HepG2 (cell line): ENCODE results near the gene PLA2G2A. TPM values are rescaled to one million over a fixed set of nuclear protein-coding genes. Genes with fewer than 3 reads are reported as not detected.
A peak's percentile ranks its signal among the peaks of the same experiment; 100 is the strongest.

Experiments used
- ATM ChIP-seq: fragments of 450-650 bp; IDR thresholded peaks from 2 replicates; pipeline ENCODE4 v1.7.1; 2017; ENCODE audit warnings: mild to moderate bottlenecking, borderline replicate concordance
- DNMT3B ChIP-seq: conservative IDR thresholded peaks from 2 replicates; pipeline ENCODE4 v1.6.1; 2016; ENCODE audit warnings: missing biosample characterization, control low read depth
- EP300 ChIP-seq, 3 experiments: sonication (generic) in 1 of 3; formaldehyde crosslinking in 1 of 3; IDR thresholded peaks; 2 replicates each; pipeline versions ENCODE4 v1.5.1 to v1.6.1; 2011 to 2020; ENCODE audit warnings: low read depth in 2 of 3, low read length in 2 of 3, borderline replicate concordance in 1 of 3, improper control_type of control experiment in 1 of 3, mild to moderate bottlenecking in 1 of 3, missing genetic modification reagents in 1 of 3, moderate library complexity in 1 of 3
- ETV5 ChIP-seq: IDR thresholded peaks from 2 replicates; pipeline ENCODE4 v1.6.1; 2018; ENCODE audit warnings: missing biosample characterization, missing genetic modification reagents, inconsistent platforms, borderline replicate concordance
- JUNB ChIP-seq: sonication (generic); formaldehyde crosslinking; IDR thresholded peaks from 2 replicates; pipeline ENCODE4 v1.8.0; 2022; ENCODE audit warnings: missing genetic modification reagents, mild to moderate bottlenecking, borderline replicate concordance
- KDM4B ChIP-seq: sonication (generic); formaldehyde crosslinking; IDR thresholded peaks from 2 replicates; pipeline ENCODE4 v1.4.0; 2020; ENCODE audit warnings: missing genetic modification reagents
- KDM5B ChIP-seq: sonication (generic); formaldehyde crosslinking; IDR thresholded peaks from 2 replicates; pipeline ENCODE4 v1.4.0; 2020; ENCODE audit warnings: missing genetic modification reagents, mild to moderate bottlenecking, borderline replicate concordance
- POGZ ChIP-seq: sonication (generic); formaldehyde crosslinking; IDR thresholded peaks from 2 replicates; pipeline ENCODE4 v1.4.0; 2020; ENCODE audit warnings: mild to moderate bottlenecking, missing genetic modification reagents
- REL ChIP-seq: sonication (generic); formaldehyde crosslinking; conservative IDR thresholded peaks from 2 replicates; pipeline ENCODE4 v1.8.0; 2022; ENCODE audit warnings: mild to moderate bottlenecking, missing genetic modification reagents, moderate library complexity
- RELA ChIP-seq: sonication (generic); formaldehyde crosslinking; IDR thresholded peaks from 2 replicates; pipeline ENCODE4 v1.4.0; 2020; ENCODE audit warnings: missing genetic modification reagents
- SP5 ChIP-seq: IDR thresholded peaks from 2 replicates; pipeline ENCODE4 v1.6.1; 2016; ENCODE audit warnings: low read depth, borderline replicate concordance
- STAG1 ChIP-seq: sonication (generic); formaldehyde crosslinking; IDR thresholded peaks from 2 replicates; pipeline ENCODE4 v1.4.0; 2020; ENCODE audit warnings: missing genetic modification reagents
- STAT6 ChIP-seq: sonication (generic); formaldehyde crosslinking; IDR thresholded peaks from 2 replicates; pipeline ENCODE4 v1.4.0; 2020; ENCODE audit warnings: missing genetic modification reagents, mild to moderate bottlenecking, borderline replicate concordance
- TAF1 ChIP-seq: sonication (generic); formaldehyde crosslinking; IDR thresholded peaks from 2 replicates; pipeline ENCODE4 v1.4.0; 2020; ENCODE audit warnings: missing genetic modification reagents
- ZBTB1 ChIP-seq: sonication (generic); formaldehyde crosslinking; IDR thresholded peaks from 2 replicates; pipeline ENCODE4 v1.4.0; 2020; ENCODE audit warnings: missing genetic modification reagents, borderline replicate concordance
- ZBTB42 ChIP-seq: sonication (generic); formaldehyde crosslinking; IDR thresholded peaks from 2 replicates; pipeline ENCODE4 v1.5.0; 2020; ENCODE audit warnings: mild to moderate bottlenecking, missing genetic modification reagents
- polyA plus RNA-seq, 8 experiments: library from polyadenylated mRNA; depleted of rRNA in 3 of 8; stranded (reverse) in 7 of 8; unstranded in 1 of 8; fragments of >200 nt; fragmentation: Illumina TruSeq in 4 of 8; extraction: Trizol in 4 of 8; gene quantifications; 2 replicates each; pipeline versions ENCODE4 v1.2.1 to v1.2.3, GENCODE V29; 2011 to 2016; ENCODE audit warnings: low read depth in 4 of 8, missing spikeins in 1 of 8, mixed read lengths in 1 of 8; ENCODE audit not compliant: insufficient read depth in 1 of 8
- total RNA-seq, 5 experiments: library from RNA; depleted of rRNA; stranded (reverse); fragments of >200 nt; fragmentation: Illumina TruSeq; extraction: Trizol; gene quantifications; 2 replicates each; pipeline ENCODE4 v1.2.3, GENCODE V29; 2016; ENCODE audit warnings: low read depth in 1 of 5
- TF ChIP-seq, protein P1 (sequence below): sonication (generic); formaldehyde crosslinking; IDR thresholded peaks from 2 replicates; pipeline ENCODE4 v1.4.0; 2020; ENCODE audit warnings: missing genetic modification reagents
- TF ChIP-seq, protein P2 (sequence below): sonication (generic); formaldehyde crosslinking; IDR thresholded peaks from 2 replicates; pipeline ENCODE4 v1.4.0; 2020; ENCODE audit warnings: low read depth, mild to moderate bottlenecking, missing genetic modification reagents
- TF ChIP-seq, protein P3 (sequence below): IDR thresholded peaks from 2 replicates; pipeline ENCODE4 v1.6.1; 2016; ENCODE audit warnings: low read depth
- TF ChIP-seq, protein P4 (sequence below): sonication (generic); formaldehyde crosslinking; IDR thresholded peaks from 2 replicates; pipeline ENCODE4 v1.4.0; 2020; ENCODE audit warnings: mild to moderate bottlenecking, missing genetic modification reagents

PLA2G2A gene
- total and polyA plus RNA-seq, 2 of the 13 experiments (the other 11 are each of a cell fraction or from before 2014, with no cell fraction given) = 0.35 to 30.3 TPM

GRCh38 chr1:19987719-19988118 lies 8.3 kb upstream of the PLA2G2A start (continued):
- TF ChIP-seq, protein P1, sequence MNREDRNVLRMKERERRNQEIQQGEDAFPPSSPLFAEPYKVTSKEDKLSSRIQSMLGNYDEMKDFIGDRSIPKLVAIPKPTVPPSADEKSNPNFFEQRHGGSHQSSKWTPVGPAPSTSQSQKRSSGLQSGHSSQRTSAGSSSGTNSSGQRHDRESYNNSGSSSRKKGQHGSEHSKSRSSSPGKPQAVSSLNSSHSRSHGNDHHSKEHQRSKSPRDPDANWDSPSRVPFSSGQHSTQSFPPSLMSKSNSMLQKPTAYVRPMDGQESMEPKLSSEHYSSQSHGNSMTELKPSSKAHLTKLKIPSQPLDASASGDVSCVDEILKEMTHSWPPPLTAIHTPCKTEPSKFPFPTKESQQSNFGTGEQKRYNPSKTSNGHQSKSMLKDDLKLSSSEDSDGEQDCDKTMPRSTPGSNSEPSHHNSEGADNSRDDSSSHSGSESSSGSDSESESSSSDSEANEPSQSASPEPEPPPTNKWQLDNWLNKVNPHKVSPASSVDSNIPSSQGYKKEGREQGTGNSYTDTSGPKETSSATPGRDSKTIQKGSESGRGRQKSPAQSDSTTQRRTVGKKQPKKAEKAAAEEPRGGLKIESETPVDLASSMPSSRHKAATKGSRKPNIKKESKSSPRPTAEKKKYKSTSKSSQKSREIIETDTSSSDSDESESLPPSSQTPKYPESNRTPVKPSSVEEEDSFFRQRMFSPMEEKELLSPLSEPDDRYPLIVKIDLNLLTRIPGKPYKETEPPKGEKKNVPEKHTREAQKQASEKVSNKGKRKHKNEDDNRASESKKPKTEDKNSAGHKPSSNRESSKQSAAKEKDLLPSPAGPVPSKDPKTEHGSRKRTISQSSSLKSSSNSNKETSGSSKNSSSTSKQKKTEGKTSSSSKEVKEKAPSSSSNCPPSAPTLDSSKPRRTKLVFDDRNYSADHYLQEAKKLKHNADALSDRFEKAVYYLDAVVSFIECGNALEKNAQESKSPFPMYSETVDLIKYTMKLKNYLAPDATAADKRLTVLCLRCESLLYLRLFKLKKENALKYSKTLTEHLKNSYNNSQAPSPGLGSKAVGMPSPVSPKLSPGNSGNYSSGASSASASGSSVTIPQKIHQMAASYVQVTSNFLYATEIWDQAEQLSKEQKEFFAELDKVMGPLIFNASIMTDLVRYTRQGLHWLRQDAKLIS (CRISPR knock-in tag) = 0 out of 2 replicates have a peak, but pooled peaks have one; percentile 44
- no peak for TF ChIP-seq STAT6 (CRISPR knock-in tag)
- TF ChIP-seq ZBTB1 (CRISPR knock-in tag) = no peak
- TF ChIP-seq DNMT3B (CRISPR knock-in tag) = no peak
- TF ChIP-seq KDM5B (CRISPR knock-in tag) = no peak
- TF ChIP-seq KDM4B (CRISPR knock-in tag) = peak; percentile 71; the same call in 1 of the 2 replicates
- no peak for TF ChIP-seq REL (CRISPR knock-in tag)
- TF ChIP-seq, protein P2, sequence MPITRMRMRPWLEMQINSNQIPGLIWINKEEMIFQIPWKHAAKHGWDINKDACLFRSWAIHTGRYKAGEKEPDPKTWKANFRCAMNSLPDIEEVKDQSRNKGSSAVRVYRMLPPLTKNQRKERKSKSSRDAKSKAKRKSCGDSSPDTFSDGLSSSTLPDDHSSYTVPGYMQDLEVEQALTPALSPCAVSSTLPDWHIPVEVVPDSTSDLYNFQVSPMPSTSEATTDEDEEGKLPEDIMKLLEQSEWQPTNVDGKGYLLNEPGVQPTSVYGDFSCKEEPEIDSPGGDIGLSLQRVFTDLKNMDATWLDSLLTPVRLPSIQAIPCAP (CRISPR knock-in tag) = no peak
- TF ChIP-seq SP5 = peak; percentile 31; the same call in 1 of the 2 replicates
- no peak for TF ChIP-seq ATM
- no peak for TF ChIP-seq POGZ (CRISPR knock-in tag)
- TF ChIP-seq, protein P3, sequence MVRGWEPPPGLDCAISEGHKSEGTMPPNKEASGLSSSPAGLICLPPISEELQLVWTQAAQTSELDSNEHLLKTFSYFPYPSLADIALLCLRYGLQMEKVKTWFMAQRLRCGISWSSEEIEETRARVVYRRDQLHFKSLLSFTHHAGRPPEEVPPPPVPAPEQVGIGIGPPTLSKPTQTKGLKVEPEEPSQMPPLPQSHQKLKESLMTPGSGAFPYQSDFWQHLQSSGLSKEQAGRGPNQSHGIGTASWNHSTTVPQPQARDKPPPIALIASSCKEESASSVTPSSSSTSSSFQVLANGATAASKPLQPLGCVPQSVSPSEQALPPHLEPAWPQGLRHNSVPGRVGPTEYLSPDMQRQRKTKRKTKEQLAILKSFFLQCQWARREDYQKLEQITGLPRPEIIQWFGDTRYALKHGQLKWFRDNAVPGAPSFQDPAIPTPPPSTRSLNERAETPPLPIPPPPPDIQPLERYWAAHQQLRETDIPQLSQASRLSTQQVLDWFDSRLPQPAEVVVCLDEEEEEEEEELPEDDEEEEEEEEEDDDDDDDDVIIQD (CRISPR knock-in tag) = peak; percentile 63; the same call in 1 of the 2 replicates
- peak; percentile 96 for TF ChIP-seq RELA (CRISPR knock-in tag)
- TF ChIP-seq ETV5 (CRISPR knock-in tag) = no peak
- peak; percentile 53 to 92; a peak in 3 of 4 replicates for TF ChIP-seq EP300 (IDR thresholded peaks at IDR 0.05; ENCODE audit: low read depth in 2 of 2, low read length in 2 of 2)
- peak; percentile 87 for TF ChIP-seq EP300 (CRISPR knock-in tag; IDR thresholded peaks at IDR 0.05; ENCODE audit: borderline replicate concordance)
- TF ChIP-seq JUNB (CRISPR knock-in tag) = no peak; the same call in 1 of the 2 replicates
- TF ChIP-seq ZBTB42 = no peak
- no peak for TF ChIP-seq TAF1
- TF ChIP-seq STAG1 (CRISPR knock-in tag) = peak; percentile 19
- TF ChIP-seq, protein P4, sequence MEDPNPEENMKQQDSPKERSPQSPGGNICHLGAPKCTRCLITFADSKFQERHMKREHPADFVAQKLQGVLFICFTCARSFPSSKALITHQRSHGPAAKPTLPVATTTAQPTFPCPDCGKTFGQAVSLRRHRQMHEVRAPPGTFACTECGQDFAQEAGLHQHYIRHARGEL (CRISPR knock-in tag) = no peak
